NCI-H128 (cell line): ENCODE measurements around the gene DNAH9.

Source experiments
- DNase-seq: peaks from one replicate; lab custom pipeline; 2025; ENCODE audit not compliant: unreplicated experiment; lab: John Stamatoyannopoulos, UW

Gene DNAH9

DNA sequence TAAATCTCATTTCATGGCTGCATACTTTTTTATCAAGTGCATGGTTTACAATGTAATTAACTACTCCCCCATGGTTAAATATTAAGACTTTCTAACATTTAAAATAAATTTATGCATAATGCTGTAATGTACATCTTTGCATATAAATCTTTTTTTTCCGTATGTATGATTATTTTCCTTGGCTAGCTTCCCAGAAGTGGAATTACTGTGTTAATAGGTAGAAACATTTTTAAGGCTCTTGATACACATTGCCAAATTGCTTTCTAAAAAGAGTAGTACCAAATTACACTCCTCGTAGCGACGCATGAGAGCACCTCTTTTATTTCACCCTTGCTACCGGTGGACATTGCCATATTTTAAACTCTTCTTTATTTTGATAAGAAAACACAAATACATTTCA, 141.1 kb downstream of the DNAH9 start:
- DNase-seq, result no peak

DNA sequence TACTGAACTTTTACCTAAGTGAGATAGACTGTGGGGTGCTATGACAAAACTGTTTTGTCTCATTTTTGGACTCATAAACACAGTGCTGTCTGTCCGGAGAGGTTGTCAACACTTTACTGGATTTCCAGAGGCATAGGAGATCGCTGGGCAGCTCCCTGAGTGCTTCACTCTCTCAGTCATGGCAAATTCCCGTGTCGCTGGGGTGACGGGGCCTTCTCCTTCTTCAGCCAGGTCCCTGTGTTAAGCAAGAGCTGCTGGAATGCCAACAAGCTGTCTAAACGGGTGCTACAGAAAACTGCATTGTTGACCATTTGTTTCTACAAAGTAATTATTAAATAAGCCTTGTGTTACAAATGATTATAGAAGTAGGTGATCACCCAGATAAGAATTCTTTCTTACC, 141.6 kb downstream of the DNAH9 start:
- DNase-seq, result no peak

DNA sequence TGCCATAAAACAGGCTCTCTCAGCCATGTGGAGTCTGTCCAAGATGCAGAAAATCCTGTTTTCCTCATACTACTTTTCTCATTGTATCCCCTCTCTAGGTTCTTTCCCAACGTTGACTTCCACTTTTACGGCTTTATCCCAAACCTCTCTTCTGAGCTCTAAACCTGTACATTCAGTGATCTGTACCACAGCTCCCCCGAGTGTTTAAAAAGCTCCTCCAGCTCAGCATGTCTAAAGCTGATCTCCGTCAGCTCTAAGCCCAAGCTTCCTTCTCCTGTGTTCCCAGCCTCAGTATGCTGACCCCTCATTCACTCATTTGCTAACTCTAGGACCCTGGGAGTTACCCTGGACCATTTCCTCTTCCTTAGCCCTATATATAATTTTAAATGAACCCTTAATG, 144.6 kb downstream of the DNAH9 start:
- DNase-seq, result no peak

DNA sequence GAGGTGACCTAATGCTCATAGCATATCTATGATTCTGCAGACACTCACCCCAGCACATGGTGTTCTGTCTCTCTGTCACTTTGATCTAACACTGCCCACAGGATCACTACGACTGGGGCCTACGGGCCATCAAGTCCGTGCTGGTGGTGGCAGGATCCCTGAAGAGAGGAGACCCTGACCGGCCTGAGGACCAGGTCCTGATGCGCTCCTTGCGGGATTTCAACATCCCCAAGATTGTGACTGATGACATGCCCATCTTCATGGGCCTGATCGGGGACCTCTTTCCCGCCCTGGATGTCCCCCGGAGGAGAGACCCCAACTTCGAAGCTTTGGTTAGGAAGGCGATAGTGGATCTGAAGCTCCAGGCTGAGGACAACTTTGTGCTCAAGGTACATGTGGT, 146.4 kb downstream of the DNAH9 start:
- DNase-seq, result no peak

DNA sequence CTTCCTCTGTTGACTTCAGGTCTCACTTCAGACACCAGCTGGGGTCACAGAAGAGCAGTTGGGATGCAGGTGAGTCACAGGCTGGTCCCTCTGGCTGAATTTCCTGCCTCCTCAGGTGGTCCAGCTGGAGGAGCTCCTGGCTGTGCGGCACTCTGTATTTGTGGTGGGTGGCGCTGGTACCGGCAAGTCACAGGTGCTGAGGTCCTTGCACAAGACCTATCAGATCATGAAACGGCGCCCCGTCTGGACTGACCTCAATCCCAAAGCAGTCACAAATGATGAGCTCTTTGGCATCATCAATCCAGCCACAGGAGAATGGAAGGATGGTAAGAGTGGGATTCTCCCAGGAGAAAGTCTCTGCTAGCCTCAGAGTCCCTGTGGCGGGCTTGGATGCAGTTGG, 149.2 kb downstream of the DNAH9 start:
- no peak for DNase-seq

DNA sequence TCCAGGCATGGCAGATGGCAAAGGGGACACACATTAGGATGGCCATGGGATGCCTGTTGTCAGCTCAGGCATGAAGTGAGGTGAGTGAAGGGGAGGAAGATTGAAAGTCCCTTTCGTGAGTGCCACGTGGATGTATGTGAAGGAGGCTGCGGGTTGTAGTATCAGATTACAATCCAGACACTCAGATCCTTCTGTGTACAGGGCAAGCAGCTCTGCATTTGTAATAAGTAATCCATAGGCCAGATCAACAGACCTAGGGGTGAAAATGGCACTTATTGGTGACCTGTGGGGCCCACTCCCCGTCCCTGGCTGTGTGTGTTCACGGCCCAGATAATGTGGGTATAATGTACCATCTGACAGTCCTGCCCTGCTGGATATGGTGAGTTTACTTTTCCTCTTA, 159.5 kb downstream of the DNAH9 start:
- DNase-seq, result no peak

DNA sequence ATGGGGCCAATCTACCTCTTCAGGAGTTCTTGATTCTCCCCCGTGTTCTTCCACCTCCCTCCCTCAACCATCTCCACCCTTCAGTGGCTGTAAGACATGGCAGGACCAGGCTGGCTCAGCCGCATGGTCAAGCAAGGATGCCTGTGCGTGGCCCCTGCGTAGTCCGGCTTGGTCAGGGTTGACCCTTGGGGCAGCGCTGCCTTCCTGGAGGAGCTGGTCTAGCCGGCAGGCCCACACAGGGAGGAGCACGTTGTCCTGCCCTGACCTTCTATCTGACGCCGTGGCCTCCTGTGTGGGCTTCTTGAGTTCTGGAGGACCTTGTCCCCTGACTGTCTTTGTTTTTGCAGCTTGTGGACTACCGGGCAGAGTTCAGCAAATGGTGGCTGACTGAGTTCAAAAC, 169.8 kb downstream of the DNAH9 start:
- DNase-seq, result no peak

DNA sequence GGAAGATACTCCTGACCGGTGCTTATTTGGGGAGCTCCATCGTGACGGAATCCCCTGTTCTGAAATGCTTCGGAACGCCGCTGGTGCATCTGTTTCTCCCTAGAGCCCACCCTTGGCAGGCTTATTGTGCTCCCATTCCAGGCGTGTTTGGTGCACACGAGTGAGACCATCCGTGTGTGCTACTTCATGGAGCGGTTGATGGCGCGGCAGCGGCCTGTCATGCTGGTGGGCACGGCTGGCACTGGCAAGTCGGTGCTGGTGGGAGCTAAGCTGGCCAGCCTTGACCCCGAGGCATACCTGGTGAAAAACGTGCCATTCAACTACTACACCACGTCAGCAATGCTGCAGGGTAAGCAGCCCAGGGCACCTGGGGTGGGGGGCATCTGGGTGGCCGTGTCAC, 170.7 kb downstream of the DNAH9 start:
- DNase-seq, result no peak

DNA sequence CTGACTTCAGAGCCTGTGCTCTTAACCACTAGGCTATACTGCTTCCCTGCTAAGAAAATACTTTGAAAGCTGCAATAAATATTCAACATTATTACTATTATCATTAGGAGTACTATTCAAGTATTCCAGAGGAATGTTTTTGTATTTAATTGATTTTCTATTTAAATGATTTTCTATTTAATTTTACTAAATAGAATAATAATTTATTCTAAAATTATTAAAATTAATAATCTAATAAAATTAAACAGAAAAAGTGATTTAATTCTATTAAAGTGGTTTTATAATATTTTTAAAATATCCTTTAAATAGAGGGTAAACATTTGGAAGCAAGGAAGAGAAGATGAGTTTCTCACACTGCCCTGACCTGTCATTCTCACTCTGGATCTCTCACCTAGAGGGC, 173.8 kb downstream of the DNAH9 start:
- DNase-seq, result no peak

DNA sequence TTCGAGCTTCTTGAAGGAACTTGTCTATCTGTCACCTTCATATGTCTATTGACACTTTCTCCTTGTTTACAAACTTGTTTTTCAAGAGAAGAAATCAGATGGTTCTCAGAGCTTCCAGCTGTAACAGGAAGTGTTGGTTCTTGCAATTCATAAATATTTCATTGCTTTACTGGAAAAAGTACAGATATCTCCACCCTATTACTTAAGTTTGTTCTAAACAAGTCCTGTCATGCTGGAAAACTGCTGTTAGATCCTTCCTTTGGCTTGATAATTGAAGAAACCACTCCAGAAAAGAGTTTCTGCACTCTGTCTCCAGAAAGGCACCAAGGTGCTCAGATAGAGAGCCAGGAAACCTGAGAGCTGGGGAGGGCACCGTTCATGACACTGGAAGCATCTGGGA, 181.6 kb downstream of the DNAH9 start:
- no peak for DNase-seq

DNA sequence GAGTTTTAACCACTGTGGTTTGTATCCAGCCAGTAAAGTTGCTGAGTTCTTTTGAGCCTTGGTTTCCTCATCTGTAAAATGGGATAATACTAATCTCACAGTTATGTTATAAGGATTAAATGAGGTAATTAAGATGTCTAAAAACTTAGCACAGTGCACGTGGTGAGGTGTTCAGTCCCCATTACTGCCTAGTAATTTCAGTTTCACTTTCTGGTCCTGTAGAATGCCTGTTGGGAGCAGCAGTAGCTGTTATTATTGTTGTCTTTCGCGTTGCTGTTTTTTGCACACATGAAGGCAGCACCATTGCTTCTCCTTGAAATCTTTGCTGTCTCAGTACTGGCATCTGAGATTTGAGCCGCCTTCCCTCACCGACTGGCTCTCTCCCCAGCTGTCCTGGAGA, 182.4 kb downstream of the DNAH9 start:
- no peak for DNase-seq

DNA sequence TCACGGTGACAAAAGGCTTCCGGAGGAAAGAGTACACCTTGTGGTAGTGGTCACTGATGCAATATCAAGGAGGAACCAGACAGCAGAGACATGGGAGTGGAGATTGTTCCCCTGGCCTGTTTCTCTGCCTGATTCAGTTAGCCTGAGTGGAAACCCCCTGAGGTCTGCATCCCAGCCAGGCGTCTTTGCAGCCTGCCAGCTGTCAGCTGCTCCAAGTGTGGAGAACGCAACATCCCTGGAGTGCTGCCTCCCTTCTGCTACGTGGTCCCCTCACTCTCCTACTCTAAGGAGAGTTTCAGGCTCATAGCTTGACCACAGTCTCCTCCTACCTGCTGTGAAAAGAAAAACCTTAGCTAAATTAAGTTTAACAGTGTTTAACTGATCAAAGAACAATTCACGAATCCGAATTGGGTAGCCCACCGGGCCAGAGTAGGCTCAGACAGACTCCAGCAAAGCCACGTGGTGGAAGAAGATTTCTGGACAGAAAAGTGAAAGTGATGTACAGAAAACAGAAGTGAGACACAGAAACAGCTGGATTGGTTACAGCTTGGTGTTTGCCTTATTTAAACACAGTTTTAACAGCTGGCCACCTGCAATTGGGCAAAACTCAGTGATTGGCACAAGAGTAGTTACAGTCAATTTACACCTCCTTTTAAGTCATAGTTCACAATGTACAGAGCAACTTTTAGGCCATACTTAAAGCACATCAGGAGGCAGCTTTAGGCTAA, 188.6 kb downstream of the DNAH9 start:
- no peak for DNase-seq

DNA sequence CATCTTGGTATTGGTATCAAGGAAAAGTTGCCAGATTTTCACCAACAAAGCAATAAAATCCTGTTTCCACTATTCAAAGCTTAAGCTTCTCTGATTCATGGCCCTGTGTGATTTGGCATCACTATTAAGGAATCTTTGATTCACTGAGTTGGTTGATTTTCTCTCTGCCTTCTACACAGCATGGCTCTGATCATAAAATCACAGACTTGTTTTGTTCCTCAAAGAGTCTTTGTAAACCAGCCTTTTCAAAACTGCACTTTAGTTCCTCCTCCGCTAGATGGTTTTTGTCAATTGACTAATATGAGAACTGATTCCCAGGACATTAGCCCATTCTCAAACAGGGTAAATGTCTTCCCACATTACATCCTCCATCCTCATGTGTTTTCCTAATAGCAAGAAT, 197.6 kb downstream of the DNAH9 start:
- no peak for DNase-seq

DNA sequence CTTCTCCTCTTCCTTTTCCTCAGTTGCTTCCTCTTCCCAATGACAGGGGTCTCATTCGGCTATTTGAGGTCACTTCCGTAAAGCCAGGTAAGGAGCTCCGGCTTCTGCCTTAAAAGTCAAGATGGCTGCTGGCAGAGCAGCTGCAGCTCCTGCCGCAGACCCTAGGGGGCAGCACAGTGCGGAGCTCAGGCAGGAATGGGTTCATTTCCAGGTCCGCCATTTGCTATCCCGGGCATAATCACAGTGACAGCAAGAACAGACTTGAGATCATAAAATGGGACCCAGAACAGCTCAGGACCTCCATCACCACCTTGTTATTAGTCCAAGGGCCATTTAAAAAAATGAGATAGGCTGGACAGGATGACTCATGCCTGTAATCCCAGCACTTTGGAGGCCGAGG, 199.5 kb downstream of the DNAH9 start:
- DNase-seq, result no peak

DNA sequence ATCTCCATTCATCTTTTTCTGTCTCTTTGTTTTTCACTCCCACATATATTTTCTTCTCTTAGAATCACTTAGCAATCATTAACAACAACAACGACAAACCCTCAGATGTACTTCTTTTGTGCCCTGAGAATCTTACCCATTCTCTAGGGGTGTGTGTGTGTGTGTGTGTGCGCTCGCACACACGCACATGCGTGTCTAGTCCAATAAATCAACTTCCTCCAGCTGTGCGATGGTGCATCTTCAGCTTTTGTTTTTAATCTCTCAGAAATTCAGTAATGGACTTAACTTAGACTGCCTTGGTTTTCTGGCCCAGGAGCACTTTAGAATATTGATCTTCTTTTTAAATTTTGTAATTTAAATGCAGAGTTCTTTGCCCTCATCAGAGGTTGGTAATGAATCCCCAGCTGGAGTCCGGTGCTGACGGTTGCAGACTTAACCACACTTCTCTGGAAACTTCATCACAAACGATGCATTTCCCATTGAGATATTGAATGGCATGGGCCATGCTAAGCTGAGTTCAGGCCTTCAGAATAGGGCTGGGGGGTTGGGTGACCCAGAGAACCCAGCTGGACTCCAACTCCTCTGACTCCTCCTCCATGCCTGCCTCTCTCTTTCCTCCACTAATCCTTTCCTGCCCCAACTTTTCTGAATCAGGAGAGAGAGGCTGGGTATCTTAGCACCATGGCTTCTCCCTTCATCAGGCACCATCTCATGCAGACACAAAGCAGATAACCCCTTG, 205.1 kb downstream of the DNAH9 start:
- DNase-seq, result no peak

DNA sequence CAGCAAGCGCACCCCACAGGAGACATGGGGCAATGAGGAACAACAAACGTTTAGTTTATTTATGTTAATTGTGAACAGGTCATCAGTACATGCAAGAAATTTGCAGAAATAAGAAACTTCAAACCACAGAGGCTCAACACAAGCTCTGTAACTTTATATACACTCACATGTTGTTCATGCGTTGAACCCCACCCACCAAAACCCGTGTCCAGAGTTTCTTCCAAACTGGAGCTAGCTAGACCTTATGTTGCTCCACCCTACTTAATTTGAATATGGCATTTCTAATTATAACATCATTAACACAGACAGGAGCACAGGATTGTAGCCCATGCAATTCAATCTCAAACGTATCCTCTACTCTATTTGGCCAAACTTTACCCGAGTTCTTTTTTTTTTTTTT, 206.9 kb downstream of the DNAH9 start:
- no peak for DNase-seq

DNA sequence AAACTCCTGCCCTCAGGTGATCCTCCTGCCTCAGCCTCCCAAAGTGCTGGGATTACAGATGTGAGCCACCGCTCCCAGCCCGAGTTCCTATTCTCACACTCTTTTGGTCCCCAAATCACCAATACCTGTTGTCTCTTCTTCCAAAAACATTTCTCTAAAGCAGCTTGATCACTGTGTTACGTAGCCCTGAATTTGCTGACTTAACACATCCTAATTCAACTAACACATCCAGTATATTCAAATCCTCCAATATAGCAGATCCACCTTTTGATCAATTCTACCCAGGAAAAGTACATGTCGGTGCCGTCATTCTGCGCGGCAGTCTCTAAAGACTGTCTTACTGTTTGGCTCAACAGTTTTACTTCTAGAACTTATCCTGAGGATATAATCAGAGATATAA, 207.7 kb downstream of the DNAH9 start:
- DNase-seq, result no peak

DNA sequence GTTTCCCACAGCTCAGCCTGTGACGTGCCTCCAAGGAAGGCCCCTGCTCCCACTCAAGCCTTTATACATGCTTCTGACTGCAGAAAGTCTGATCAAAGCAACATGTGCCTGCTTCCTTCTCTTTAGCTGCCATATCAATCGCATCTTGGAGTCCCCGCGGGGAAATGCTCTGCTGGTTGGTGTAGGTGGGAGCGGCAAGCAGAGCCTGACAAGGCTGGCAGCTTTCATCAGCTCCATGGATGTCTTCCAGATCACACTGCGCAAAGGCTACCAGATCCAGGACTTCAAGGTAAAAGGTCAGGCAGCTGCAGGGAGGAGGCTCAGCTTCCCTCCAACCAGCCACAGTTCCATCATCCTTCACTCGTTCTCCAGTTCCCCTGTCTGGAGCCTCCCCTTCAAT, 209.3 kb downstream of the DNAH9 start:
- DNase-seq, result no peak

DNA sequence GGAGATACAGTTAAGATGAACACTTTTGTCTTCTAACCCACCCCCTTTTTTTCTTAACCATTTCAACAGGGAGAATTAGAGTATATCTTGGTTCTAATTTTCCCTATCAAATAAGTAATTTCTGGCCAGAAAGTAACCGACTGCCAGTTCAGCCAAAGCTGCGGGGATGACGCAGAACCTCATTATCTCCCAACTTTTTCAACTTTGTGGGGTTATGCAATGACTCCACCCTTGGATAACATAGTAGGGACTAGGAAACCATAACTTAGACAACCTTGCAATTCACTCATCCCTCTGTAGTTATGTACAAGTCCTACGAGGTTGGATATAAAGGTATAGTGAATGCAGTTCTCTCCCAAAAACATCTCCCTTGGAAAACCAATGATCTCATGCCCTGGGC, 215.0 kb downstream of the DNAH9 start:
- DNase-seq, result no peak

DNA sequence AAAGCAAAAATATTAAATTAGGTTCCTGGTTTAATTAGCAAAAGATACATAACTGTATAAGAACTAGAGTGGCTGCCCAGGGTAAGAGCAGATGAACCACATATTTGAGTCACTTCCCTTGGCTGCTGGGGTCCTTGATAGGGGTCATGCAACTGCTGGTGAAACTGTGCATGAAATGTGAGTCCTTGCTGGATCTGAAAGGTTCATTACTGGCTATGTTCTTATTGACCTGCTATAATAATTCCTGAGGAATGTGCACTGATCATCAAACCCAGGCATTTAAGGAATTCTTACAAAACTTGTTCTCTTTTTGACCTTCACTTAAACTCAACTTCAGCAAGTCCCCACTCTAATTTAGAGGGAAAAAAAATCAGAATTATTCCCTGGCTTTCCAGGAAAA, 215.6 kb downstream of the DNAH9 start:
- no peak for DNase-seq

DNA sequence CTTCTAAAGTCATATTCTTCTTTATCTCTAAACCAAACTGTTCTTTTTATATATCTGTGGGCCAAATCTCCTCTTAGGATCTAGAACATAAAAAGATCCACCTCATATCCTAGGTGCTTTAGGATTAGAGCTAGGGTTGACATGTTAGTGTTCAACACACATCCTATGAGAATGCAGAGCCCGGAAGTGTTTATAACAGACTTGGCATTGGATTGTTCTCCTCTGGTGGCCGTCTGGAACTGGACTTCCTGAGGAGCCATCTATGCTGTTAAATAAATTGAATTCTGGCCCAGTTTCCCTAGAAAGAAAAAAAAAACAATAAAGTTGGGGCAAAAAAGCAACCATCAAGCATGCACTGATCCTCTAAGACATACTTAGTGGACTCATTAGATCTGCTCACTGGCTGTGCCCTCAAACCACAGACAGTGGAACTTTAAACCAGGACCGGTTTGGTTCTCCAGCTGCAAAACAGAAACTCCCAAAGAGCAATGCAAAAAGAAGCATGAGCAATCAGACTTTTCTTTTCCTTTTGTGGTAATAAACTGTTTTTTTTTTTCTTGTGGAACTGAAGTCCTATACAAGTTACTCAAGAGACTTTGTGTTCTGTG, 216.5 kb downstream of the DNAH9 start:
- no peak for DNase-seq

DNA sequence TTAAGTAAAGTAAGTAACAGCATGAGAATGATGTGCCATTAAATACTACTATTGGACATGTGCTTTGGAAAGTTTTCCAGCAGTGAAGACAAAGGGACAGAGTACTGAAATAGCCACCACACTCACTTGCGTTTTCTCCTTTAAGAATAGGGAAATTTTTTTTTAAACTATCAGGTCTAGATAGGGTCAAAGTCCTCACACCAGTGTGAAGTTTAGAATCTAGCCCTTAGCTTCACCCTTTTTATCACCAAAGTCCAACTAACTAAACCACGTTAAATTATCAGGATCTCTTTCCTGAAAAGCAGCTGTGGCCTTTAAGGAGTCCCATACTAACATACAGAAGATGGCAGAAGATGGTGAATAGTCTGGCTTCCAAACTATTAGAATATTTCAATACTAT, 218.1 kb downstream of the DNAH9 start:
- DNase-seq, result no peak

DNA sequence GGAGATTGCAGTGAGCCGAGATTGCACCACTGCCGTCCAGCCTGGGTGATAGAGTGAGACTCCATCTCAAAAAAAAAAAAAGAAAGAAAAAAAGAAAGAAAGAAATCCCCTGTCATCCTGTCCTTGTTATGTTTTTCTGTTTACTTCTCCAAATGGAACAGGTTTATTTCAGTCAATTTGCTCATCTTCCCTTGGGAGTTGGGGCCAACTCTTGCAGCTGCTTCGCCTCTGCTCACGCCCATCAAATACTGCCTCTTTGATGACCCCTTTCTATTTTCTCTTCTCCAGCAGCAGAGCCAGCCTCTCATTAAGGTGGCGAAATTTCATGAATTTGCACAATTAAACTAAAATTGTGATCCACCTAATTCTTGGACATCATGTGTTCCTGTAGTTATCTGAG, 225.6 kb downstream of the DNAH9 start:
- no peak for DNase-seq
